ENCODE measurements around the gene ABCC1. TPM values are rescaled to one million over a fixed set of nuclear protein-coding genes. Genes with fewer than 3 reads are reported as not detected.
"Not testable (repeated sequence)": the region's sequence is repeated elsewhere in the genome, so short reads cannot be mapped to it uniquely, and the experiment has no call there.

Gene ABCC1
- 10 to 100 TPM; 40.3 to 41.0 TPM for total RNA-seq

DNA sequence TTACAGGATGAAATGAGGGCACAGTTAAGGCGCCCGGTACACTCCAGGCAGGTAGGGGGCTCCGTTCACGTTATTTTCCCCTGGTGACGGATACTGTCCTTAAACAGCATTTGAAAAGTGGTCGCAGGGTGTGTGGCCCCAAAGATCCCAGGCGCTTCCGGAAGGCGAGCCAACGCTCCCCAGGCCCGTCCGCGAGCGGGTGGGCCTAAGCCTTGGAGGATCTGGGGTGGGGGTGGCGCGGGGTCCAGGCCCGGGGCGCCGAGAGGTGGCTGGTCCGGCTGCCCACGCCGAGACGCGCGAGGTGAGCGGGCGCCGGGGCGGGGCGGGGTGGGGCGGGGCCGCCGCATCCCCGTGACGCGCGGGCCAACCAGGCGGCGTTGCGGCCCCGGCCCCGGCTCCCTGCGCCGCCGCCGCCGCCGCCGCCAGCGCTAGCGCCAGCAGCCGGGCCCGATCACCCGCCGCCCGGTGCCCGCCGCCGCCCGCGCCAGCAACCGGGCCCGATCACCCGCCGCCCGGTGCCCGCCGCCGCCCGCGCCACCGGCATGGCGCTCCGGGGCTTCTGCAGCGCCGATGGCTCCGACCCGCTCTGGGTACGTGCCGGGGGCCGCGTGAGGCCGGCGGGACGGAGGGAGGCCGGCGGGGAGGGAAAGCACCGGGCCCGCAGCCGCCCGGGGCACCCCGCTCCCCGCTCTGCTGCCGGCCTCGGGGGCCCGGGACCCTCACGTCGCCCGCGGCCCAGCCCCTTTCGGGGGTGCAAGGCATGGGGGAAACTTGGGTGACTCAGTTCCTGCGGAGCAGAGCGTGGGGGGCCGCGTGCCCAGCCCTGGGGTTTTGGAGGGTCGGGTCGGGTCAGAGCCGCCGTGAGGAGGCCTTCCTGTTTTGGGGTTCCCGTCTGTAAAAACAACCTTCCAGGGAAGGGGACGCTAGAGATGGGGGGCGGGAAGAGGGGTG is at the start of gene ABCC1:
ABCC1 (plus strand) TSS at position 407 of the 951 bp plus-strand sequence; CDS start at position 543, 136 bp downstream.
- peaks cover 50% of the 10 kb centered on the region for H3K4me1 Mint-ChIP-seq (ENCODE audit: low read depth)
- H3K9me3 Mint-ChIP-seq = no peaks in the 10 kb centered on the region
- CTCF ChIA-PET = interaction anchor here (0.6 to 1.0 kb wide), 2 partner anchors 10 to 36 kb away, joined by 3 read pairs; no protein-coding TSS in a partner anchor
- peak within 1 kb of the TSS; percentile 96 for H3K27ac Mint-ChIP-seq
- H3K4me3 Mint-ChIP-seq = peak within 1 kb of the TSS; percentile 95
- intact Hi-C loops (cut with micrococcal nuclease) = loop anchor here (1.0 to 10.0 kb wide), 5 partner anchors 13 to 275 kb away; partner anchors contain the start of gene CEP20
- no peaks in the 10 kb centered on the region for H3K27me3 Mint-ChIP-seq (ENCODE audit: low read depth)
- DNase-seq = peak; percentile 46
- H3K36me3 Mint-ChIP-seq (ENCODE audit: low read depth) = peaks cover 3% of the 10 kb centered on the region

DNA sequence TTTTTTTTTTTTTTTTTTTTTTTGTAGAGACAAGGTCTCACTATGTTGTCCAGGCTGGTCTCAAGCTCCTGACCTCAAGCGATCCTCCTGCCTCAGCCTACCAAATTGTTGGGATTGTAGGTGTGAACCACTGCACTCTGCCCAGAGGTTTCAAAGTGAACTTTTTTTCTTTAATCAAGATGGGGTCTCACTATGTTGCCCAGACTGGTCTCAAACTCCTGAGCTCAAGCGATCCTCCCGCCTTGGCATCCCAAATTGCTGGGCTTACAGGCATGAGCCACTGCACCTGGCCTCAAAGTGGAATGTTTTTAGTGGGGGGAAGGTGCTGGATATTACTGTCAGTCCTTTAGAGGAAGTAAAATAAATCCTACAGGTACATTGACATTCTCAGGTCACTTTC is 49.1 kb upstream of the ABCC1 start:
- no peak for DNase-seq
- intact Hi-C loops (cut with micrococcal nuclease) = no loop called here
- Mint-ChIP-seq H3K27ac (no peak overlapping the region), H3K4me3 (no peak overlapping the region), H3K27me3 (ENCODE audit: low read depth) (no peaks in the 10 kb centered on the region), H3K9me3 (no peaks in the 10 kb centered on the region), H3K36me3 (ENCODE audit: low read depth) (no peaks in the 10 kb centered on the region), H3K4me1 (ENCODE audit: low read depth) (peaks cover 8% of the 10 kb centered on the region)
- CTCF ChIA-PET = no interaction called here

DNA sequence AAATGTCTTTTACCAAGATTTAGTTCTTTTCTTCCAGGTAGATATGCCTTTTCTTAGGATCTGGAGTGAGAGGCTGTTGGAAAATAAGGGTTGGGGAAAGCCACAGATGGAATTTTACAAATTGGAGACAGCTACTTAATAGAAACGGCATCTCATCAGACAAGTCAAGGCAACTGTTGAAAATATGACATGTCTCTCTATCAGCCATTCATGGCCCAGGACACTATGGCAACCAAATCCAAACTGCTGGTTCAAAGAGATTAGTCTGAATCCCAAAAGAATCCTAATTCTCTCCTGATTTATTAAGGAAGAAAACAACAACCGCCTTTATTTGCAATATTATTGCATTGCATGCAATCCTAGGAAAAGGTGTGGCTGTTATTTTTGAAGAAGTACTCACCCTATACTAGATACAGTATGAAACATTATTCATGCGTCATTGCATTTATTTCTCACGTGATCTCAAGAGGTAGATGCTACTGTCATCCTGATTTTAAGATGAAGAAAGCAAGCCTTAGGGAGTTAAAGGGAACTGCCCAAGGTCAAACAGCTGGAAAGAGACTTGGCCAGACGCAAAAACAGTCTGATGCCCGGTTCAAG is 48.4 kb upstream of the ABCC1 start:
- H3K9me3 Mint-ChIP-seq = peaks cover under 1% of the 10 kb centered on the region
- H3K36me3 Mint-ChIP-seq (ENCODE audit: low read depth) = no peaks in the 10 kb centered on the region

DNA sequence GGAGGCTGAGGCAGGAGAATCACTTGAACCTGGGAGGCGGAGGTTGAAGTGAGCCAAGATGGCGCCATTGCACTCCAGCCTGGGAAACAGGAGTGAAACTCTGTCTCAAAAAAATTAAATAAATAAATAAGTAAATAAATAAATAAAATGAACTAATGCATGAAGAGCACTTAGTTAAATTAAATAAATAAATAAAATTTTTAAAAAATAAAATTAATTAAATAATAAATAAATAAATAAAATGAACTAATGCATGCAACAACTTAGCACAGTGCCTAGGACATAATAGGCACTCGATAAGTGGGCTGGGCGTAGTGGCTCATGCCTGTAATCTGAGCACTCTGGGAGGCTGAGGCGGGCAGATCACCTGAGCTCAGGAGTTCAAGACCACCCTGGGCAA is 45.5 kb upstream of the ABCC1 start:
- Mint-ChIP-seq H3K4me1 (ENCODE audit: low read depth) (peaks cover 6% of the 10 kb centered on the region), H3K9me3 (peaks cover 7% of the 10 kb centered on the region), H3K36me3 (ENCODE audit: low read depth) (no peaks in the 10 kb centered on the region), H3K27me3 (ENCODE audit: low read depth) (no peaks in the 10 kb centered on the region), H3K4me3 (no peak overlapping the region), H3K27ac (no peak overlapping the region)
- CTCF ChIA-PET = no interaction called here
- intact Hi-C loops (cut with micrococcal nuclease) = no loop called here
- DNase-seq = no peak

More for the DNA sequence above, 48.4 kb upstream of the ABCC1 start:
- H3K4me3 Mint-ChIP-seq = no peak overlapping the region
- peaks cover 8% of the 10 kb centered on the region for H3K4me1 Mint-ChIP-seq (ENCODE audit: low read depth)
- no peak overlapping the region for H3K27ac Mint-ChIP-seq
- no peak for DNase-seq
- CTCF ChIA-PET = no interaction called here
- intact Hi-C loops (cut with micrococcal nuclease) = no loop called here
- H3K27me3 Mint-ChIP-seq (ENCODE audit: low read depth) = no peaks in the 10 kb centered on the region

DNA sequence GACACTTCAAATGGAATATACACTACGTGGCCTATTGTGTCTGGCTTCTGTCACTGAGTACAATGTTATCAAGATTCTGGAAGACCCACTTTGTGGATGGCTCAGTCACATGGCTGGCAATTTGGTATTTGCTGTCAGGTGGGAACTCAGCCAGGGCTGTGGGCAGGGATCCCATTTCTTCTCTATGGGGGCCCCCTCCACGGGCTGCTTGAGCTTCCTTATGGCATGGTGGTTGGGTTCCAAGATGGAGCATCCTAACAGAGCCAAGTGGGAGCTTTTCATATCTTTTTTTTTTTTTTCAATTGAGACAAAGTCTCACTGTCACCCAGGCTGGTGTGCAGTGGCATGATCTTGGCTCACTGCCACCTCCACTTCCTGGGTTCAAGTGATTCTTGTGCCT is 43.0 kb upstream of the ABCC1 start:
- no peak for DNase-seq
- CTCF ChIA-PET = interaction anchor here (0.7 to 1.2 kb wide), 2 partner anchors 31 to 305 kb away, joined by 3 read pairs; no protein-coding TSS in a partner anchor
- Mint-ChIP-seq H3K4me3 (no peak overlapping the region), H3K4me1 (ENCODE audit: low read depth) (peaks cover 3% of the 10 kb centered on the region), H3K27ac (no peak overlapping the region), H3K27me3 (ENCODE audit: low read depth) (no peaks in the 10 kb centered on the region), H3K9me3 (peaks cover 7% of the 10 kb centered on the region), H3K36me3 (ENCODE audit: low read depth) (no peaks in the 10 kb centered on the region)
- intact Hi-C loops (cut with micrococcal nuclease) = no loop called here

DNA sequence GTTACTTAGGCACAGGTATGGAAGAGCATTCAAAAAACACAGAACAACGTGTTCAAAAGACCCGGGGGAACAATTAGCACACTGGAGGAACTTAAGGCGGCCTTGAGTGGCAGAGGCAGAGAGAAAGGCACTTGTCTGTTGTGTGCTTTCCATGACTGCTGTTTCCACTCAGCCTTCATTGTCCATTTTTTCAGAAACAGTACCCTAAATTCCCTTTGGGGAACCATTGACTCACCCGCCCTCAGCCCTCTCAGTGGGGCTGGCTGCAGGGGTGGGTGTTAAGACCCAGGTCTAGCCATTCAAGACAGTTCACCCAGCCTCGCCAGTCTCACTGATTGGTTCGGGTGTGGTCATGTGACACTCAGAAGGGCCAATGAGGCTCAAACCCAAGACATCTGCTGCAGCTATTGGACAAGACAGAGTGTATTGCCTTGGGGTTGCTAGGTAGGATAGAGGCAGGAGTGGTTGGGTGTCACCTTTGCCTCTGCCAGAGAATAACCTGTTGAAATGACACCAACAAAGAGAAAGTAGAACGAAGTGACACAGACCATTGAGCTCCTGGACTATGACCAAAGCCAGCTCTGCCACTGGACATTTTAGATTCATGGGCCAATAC is 41.4 kb upstream of the ABCC1 start:
- Mint-ChIP-seq H3K9me3 (peaks cover 7% of the 10 kb centered on the region), H3K27me3 (ENCODE audit: low read depth) (no peaks in the 10 kb centered on the region), H3K27ac (no peak overlapping the region), H3K4me3 (no peak overlapping the region), H3K36me3 (ENCODE audit: low read depth) (no peaks in the 10 kb centered on the region), H3K4me1 (ENCODE audit: low read depth) (peaks cover 9% of the 10 kb centered on the region)
- intact Hi-C loops (cut with micrococcal nuclease) = no loop called here
- CTCF ChIA-PET = interaction anchor here (1.2 kb wide), 1 partner anchor 32 kb away, joined by 3 read pairs; no protein-coding TSS in a partner anchor
- peak; percentile 8 for DNase-seq

DNA sequence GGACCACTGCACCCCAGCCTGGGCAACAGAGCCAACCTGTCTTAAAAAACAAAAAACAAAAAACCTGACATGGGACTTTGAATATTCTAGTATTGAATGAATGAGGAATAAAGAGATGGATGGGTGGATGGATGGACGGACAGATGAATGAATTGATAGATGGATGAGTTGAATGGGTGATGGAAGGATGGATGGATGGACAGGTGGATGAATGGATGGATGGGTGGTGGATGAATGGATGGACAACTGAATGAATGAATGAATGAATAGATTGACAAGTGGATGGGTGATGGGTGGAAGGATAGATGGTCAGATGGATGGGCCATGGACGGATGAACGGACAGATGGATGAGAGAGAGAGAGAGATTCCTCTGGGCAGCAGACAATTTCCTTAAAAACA is 38.2 kb upstream of the ABCC1 start:
- Mint-ChIP-seq H3K27ac (no peak overlapping the region), H3K4me1 (ENCODE audit: low read depth) (peaks cover 12% of the 10 kb centered on the region), H3K36me3 (ENCODE audit: low read depth) (no peaks in the 10 kb centered on the region), H3K4me3 (no peak overlapping the region), H3K9me3 (peaks cover 4% of the 10 kb centered on the region), H3K27me3 (ENCODE audit: low read depth) (no peaks in the 10 kb centered on the region)
- DNase-seq = no peak
- intact Hi-C loops (cut with micrococcal nuclease) = no loop called here
- CTCF ChIA-PET = no interaction called here

DNA sequence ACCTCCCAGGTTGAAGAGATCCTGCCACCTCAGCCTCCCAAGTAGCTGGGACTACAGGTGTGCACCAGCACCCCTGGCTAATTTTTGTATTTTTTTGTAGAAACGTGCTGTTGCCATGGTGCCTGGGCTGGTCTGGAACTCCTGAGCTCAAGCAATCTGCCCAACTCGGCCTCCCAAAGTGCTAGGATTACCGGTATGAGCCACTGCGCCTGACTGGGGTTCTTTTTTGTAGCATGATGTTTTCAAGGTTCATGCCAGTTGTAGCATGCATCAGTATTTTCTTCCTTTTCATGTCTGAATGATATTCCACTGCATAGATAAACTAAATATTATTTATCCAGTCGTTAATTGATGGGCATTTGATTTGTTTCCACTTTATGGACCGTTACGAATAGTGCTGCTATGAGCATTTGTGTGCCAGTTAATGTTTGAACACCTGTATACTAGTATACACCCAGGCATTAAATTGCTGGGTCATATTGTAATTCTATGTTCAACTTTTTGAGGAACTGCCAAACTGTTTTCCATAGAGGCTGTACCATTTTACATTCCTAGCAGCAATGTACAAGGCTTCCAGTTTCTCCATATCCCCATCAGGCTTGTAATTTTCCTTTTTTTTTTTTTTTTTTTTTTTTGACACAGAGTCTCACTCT is 36.2 kb upstream of the ABCC1 start:
- CTCF ChIA-PET = no interaction called here
- DNase-seq = no peak
- intact Hi-C loops (cut with micrococcal nuclease) = no loop called here
- H3K36me3 Mint-ChIP-seq (ENCODE audit: low read depth) = no peaks in the 10 kb centered on the region
- H3K9me3 Mint-ChIP-seq = no peaks in the 10 kb centered on the region
- H3K27me3 Mint-ChIP-seq (ENCODE audit: low read depth) = no peaks in the 10 kb centered on the region
- H3K4me3 Mint-ChIP-seq = peak overlapping the region; percentile 36
- peak overlapping the region; percentile 76 for H3K27ac Mint-ChIP-seq
- H3K4me1 Mint-ChIP-seq (ENCODE audit: low read depth) = peaks cover 12% of the 10 kb centered on the region

DNA sequence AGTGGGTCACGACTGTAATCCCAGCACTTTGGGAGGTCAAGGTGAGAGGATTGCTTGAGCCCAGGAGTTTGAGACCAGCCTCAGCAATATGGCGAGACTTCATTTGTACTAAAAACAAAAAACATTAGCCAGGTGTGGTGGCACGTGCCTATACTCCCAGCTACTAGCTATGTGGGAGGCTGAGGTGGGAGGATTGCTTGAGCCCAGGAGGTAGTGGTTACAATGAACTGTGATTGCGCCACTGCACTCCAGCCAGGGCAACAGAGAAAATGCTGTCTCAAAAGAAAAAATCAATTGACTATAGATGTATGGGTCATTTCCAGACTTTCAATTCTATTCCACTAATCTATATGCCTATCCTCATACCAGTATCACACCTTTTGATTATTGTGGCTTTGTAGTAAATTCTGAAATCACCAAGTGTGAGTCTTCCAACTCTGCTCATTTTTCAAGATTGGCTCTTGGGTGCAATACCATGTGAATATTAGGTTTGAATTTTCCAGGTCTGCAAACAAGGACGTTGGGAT is 33.8 kb upstream of the ABCC1 start:
- Mint-ChIP-seq H3K27ac (no peak overlapping the region), H3K4me1 (ENCODE audit: low read depth) (peaks cover 12% of the 10 kb centered on the region), H3K9me3 (no peaks in the 10 kb centered on the region), H3K4me3 (no peak overlapping the region), H3K36me3 (ENCODE audit: low read depth) (no peaks in the 10 kb centered on the region), H3K27me3 (ENCODE audit: low read depth) (no peaks in the 10 kb centered on the region)
- DNase-seq = no peak
- intact Hi-C loops (cut with micrococcal nuclease) = loop anchor here (5.0 kb wide), 1 partner anchor 52 kb away; no protein-coding TSS in a partner anchor
- CTCF ChIA-PET = no interaction called here

DNA sequence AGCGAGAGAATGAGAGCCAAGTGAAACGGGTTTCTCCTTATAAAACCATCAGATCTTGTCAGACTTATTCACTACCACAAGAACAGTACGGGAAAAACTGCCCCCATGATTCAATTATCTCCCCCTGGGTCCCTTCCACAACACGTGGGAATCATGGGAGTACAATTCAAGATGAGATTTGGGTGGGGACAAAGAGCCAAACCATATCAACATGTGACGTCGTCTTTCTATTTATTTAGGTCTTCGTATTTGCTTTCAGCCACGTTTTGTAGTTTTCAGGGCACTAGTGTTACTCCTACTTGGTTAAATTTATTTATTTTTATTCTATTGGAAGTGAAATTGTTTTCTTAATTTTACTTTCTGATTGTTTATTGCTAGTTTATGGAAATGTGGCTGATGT is 33.1 kb upstream of the ABCC1 start:
- DNase-seq = no peak
- Mint-ChIP-seq H3K4me3 (no peak overlapping the region), H3K9me3 (no peaks in the 10 kb centered on the region), H3K27me3 (ENCODE audit: low read depth) (no peaks in the 10 kb centered on the region), H3K4me1 (ENCODE audit: low read depth) (peaks cover 11% of the 10 kb centered on the region), H3K27ac (no peak overlapping the region), H3K36me3 (ENCODE audit: low read depth) (no peaks in the 10 kb centered on the region)
- CTCF ChIA-PET = no interaction called here
- intact Hi-C loops (cut with micrococcal nuclease) = loop anchor here (5.0 kb wide), 1 partner anchor 51 kb away; no protein-coding TSS in a partner anchor

DNA sequence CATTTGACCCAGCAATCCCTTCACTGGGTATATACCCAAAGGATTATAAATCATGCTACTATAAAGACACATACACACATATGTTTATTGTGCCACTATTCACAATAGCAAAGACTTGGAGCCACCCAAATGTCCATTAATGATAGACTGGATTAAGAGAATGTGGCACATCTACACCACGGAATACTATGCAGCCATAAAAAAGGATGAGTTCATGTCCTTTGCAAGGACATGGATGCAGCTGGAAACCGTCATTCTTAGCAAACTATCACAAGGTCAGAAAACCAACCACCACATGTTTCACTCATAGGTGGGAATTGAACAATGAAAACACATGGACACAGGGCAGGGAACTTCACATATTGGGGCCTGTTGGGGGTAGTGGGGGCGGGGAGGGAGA is 31.1 kb upstream of the ABCC1 start:
- H3K27me3 Mint-ChIP-seq (ENCODE audit: low read depth); DNase-seq; H3K4me1 Mint-ChIP-seq (ENCODE audit: low read depth); H3K27ac Mint-ChIP-seq; H3K36me3 Mint-ChIP-seq (ENCODE audit: low read depth); H3K9me3 Mint-ChIP-seq; CTCF ChIA-PET; H3K4me3 Mint-ChIP-seq: not testable (repeated sequence)
- intact Hi-C loops (cut with micrococcal nuclease) = loop anchor here (5.0 kb wide), 1 partner anchor 49 kb away; no protein-coding TSS in a partner anchor

DNA sequence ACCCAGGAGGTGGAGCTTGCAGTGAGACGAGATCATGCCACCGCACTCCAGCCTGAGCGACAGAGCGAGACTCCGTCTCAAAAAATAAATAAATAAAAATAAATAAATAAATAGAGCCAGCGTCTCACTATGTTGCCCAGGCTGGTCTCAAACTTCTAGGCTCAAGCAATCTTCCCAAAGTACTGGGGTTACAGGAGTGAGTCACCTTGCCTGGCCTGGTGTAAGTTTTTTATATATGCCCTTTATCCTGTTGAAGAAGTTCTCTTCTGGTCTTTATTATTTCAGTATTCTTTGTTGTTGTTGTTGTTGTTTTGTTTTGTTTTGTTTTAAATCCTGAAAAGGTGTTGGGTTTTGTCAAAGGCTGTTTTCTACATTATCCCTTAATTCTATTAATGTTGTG is 30.1 kb upstream of the ABCC1 start:
- no peak overlapping the region for H3K27ac Mint-ChIP-seq
- intact Hi-C loops (cut with micrococcal nuclease) = loop anchor here (5.0 kb wide), 1 partner anchor 48 kb away; no protein-coding TSS in a partner anchor
- no peak overlapping the region for H3K4me3 Mint-ChIP-seq
- CTCF ChIA-PET = no interaction called here
- H3K36me3 Mint-ChIP-seq (ENCODE audit: low read depth) = no peaks in the 10 kb centered on the region
- H3K27me3 Mint-ChIP-seq (ENCODE audit: low read depth) = no peaks in the 10 kb centered on the region
- H3K9me3 Mint-ChIP-seq = no peaks in the 10 kb centered on the region
- H3K4me1 Mint-ChIP-seq (ENCODE audit: low read depth) = no peaks in the 10 kb centered on the region
- DNase-seq = no peak

Measured in activated naive CD4-positive, alpha-beta T cell treated with anti-CD3 and anti-CD28 coated beads for 36 hours (primary cell).